HFFc6 (cell line): Measurements from ENCODE around the gene IL1RAP. TPM values are rescaled to one million over a fixed set of nuclear protein-coding genes. Genes with fewer than 3 reads are reported as not detected.

Source experiments
- DNase-seq: peaks from one replicate; pipeline ENCODE4 v3.0.0-alpha.2; 2018
- H3K27ac Mint-ChIP-seq: 2 replicates; pipeline ENCODE4 v1.8.0; 2020; ENCODE audit warnings: mild to moderate bottlenecking, mixed read lengths
- H3K27me3 Mint-ChIP-seq: 2 replicates; pipeline ENCODE4 v1.8.0; 2021; ENCODE audit warnings: mild to moderate bottlenecking, moderate library complexity, mixed read lengths; ENCODE audit not compliant: insufficient read depth
- H3K36me3 Mint-ChIP-seq: 2 replicates; pipeline ENCODE4 v1.8.0; 2021; ENCODE audit warnings: low read depth, mixed read lengths
- H3K4me1 Mint-ChIP-seq: 2 replicates; pipeline ENCODE4 v1.8.0; 2020; ENCODE audit warnings: low read depth, mixed read lengths
- H3K4me3 Mint-ChIP-seq: 2 replicates; pipeline ENCODE4 v1.8.0; 2020; ENCODE audit warnings: mild to moderate bottlenecking, moderate library complexity, mixed read lengths
- H3K9me3 Mint-ChIP-seq: 2 replicates; pipeline ENCODE4 v1.8.0; 2020; ENCODE audit warnings: mild to moderate bottlenecking, mixed read lengths
- total RNA-seq, 6 experiments: library from RNA; stranded (reverse); fragmentation: NEBNext Ultra II Directional; extraction: Animal tissue kit (Norgen Biotek cat#: 25700); gene quantifications; 2 replicates in 1 of 6; 3 replicates in 5 of 6; pipeline ENCODE4 v1.2.3, GENCODE V29; 2021
- TF ChIP-seq, protein P1 (sequence below): fragments of 200-600 bp; sonication (generic); IDR thresholded peaks from 2 replicates; pipeline ENCODE4 v1.5.0; 2021; ENCODE audit warnings: antibody characterized with exemption, mild to moderate bottlenecking

Gene IL1RAP
- total RNA-seq, 6 experiments from 2014 or later, result 3.4 to 6.7 (median 5.3) TPM

DNA sequence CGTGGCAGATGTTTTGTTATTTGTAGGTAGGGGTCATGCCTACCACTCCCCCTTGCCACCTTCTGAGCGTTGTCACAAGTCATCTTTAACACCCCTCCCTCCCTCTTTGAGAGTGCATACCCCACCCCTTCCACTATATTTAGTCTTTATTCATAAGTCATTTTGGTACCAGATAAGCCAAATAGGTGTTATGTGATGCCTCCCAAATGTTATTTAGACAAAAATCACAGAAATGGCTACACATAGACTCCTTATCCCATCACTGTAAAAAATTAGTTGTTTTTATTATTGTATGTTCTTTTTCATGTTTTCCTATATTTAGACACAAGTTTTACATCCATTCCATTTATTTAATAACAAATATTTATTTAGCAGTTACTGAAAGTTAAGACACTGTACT is 93.1 kb downstream of the IL1RAP start:
- Mint-ChIP-seq H3K9me3 (no peaks in the 10 kb centered on the region), H3K4me3 (no peak overlapping the region), H3K27ac (no peak overlapping the region), H3K4me1 (no peaks in the 10 kb centered on the region), H3K27me3 (no peaks in the 10 kb centered on the region), H3K36me3 (peaks cover 5% of the 10 kb centered on the region)
- no peak for DNase-seq
- TF ChIP-seq, protein P1, sequence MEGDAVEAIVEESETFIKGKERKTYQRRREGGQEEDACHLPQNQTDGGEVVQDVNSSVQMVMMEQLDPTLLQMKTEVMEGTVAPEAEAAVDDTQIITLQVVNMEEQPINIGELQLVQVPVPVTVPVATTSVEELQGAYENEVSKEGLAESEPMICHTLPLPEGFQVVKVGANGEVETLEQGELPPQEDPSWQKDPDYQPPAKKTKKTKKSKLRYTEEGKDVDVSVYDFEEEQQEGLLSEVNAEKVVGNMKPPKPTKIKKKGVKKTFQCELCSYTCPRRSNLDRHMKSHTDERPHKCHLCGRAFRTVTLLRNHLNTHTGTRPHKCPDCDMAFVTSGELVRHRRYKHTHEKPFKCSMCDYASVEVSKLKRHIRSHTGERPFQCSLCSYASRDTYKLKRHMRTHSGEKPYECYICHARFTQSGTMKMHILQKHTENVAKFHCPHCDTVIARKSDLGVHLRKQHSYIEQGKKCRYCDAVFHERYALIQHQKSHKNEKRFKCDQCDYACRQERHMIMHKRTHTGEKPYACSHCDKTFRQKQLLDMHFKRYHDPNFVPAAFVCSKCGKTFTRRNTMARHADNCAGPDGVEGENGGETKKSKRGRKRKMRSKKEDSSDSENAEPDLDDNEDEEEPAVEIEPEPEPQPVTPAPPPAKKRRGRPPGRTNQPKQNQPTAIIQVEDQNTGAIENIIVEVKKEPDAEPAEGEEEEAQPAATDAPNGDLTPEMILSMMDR, result no peak

DNA sequence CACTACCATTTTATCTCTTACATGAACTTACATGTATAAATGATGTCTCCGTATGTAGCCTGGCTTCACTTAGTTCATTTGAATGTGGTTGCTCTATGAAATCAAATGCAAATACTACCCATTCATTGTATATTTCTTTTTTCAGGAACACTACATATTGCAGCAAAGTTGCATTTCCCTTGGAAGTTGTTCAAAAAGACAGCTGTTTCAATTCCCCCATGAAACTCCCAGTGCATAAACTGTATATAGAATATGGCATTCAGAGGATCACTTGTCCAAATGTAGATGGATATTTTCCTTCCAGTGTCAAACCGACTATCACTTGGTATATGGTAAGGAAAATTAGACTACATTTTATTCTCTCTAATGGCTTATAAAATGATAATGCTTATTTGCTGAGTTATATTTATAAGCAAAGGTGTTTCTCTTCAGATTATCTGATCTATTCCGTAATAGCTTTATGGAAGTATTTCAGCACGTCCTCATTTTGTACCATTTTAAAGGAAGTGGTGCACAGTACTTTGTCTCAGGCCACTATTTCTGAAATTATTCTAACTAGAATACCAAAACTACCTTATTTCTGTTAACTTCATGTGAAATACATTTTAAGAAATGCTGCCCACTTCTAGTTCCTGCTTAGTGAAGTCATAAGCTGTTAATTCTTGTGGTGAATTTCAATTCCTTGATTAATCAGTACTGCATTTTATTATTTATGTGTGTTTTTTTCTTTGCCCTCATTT is 95.1 kb downstream of the IL1RAP start:
- DNase-seq, result no peak
- Mint-ChIP-seq H3K27me3 (no peaks in the 10 kb centered on the region), H3K4me1 (no peaks in the 10 kb centered on the region), H3K36me3 (peaks cover 5% of the 10 kb centered on the region), H3K9me3 (no peaks in the 10 kb centered on the region), H3K4me3 (no peak overlapping the region), H3K27ac (no peak overlapping the region)
- TF ChIP-seq, protein P1, result no peak

GRCh38 chr3:190614226-190615059 is 100.6 kb downstream of the IL1RAP start:
- DNase-seq, result no peak
- peaks cover 11% of the 10 kb centered on the region for H3K4me1 Mint-ChIP-seq
- H3K4me3 Mint-ChIP-seq, result no peak overlapping the region
- TF ChIP-seq, protein P1, result no peak
- H3K9me3 Mint-ChIP-seq, result no peaks in the 10 kb centered on the region
- H3K27me3 Mint-ChIP-seq, result no peaks in the 10 kb centered on the region
- no peak overlapping the region for H3K27ac Mint-ChIP-seq
- H3K36me3 Mint-ChIP-seq, result no peaks in the 10 kb centered on the region

GRCh38 chr3:190615060-190615384 is 101.1 kb downstream of the IL1RAP start:
- no peak overlapping the region for H3K27ac Mint-ChIP-seq
- TF ChIP-seq, protein P1, result no peak
- peaks cover 11% of the 10 kb centered on the region for H3K4me1 Mint-ChIP-seq
- DNase-seq, result no peak
- no peak overlapping the region for H3K4me3 Mint-ChIP-seq
- H3K9me3 Mint-ChIP-seq, result no peaks in the 10 kb centered on the region
- no peaks in the 10 kb centered on the region for H3K36me3 Mint-ChIP-seq
- no peaks in the 10 kb centered on the region for H3K27me3 Mint-ChIP-seq

DNA sequence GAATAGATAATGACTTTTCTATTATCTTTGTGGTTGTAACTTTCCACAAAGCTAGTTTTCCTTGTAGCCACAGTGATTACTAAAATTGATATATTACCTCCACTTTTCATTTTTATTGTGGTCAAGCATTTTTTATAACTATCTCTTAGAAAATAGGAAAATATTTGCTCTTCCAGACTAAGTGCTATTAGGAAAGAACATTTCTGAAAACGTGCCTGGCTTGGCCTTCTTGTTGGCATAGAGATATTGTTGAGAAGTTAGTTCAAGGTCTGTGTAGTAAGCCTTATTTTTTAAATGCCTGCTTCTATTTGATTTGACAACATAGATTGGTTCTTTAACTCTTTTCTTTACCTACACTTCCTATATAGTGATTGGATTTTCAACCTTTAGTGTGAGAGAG is 101.7 kb downstream of the IL1RAP start:
- Mint-ChIP-seq H3K36me3 (no peaks in the 10 kb centered on the region), H3K4me3 (no peak overlapping the region), H3K27me3 (no peaks in the 10 kb centered on the region), H3K4me1 (peaks cover 11% of the 10 kb centered on the region), H3K9me3 (no peaks in the 10 kb centered on the region), H3K27ac (no peak overlapping the region)
- DNase-seq, result no peak
- TF ChIP-seq, protein P1, result no peak
